SKM-1 treated with dmso at 0.1 percent for 144 hours (cell line): ENCODE measurements around the gene DEXI.
"Not testable (repeated sequence)": the region's sequence is repeated elsewhere in the genome, so short reads cannot be mapped to it uniquely, and the experiment has no call there.

Source experiments
- DNase-seq: peaks from one replicate; lab custom pipeline; 2025; ENCODE audit not compliant: unreplicated experiment; lab: John Stamatoyannopoulos, UW

Gene DEXI

GRCh38 chr16:10969615-10970014 is 27.3 kb upstream of the DEXI start:
- DNase-seq, result peak; percentile 13

GRCh38 chr16:10968498-10968897 is 26.2 kb upstream of the DEXI start:
- no peak for DNase-seq

- DNase-seq, result no peak
Measured at GRCh38 chr16:10967986-10968385, 25.7 kb upstream of the DEXI start.

- not testable (repeated sequence) for DNase-seq
Measured at GRCh38 chr16:10966559-10966958, 24.3 kb upstream of the DEXI start.

- no peak for DNase-seq
Measured at GRCh38 chr16:10966129-10966528, 23.9 kb upstream of the DEXI start.

- no peak for DNase-seq
Measured at GRCh38 chr16:10965440-10966061, 23.3 kb upstream of the DEXI start.

- DNase-seq, result no peak
Measured at GRCh38 chr16:10964891-10965326, 22.6 kb upstream of the DEXI start.

- DNase-seq, result peak; percentile 78
Measured at GRCh38 chr16:10964039-10964890, 22.0 kb upstream of the DEXI start.

GRCh38 chr16:10961231-10961630 is 19.0 kb upstream of the DEXI start:
- no peak for DNase-seq

GRCh38 chr16:10959161-10959560 is 16.9 kb upstream of the DEXI start:
- no peak for DNase-seq

- DNase-seq, result no peak
Measured at GRCh38 chr16:10957771-10958482, 15.7 kb upstream of the DEXI start.

- no peak for DNase-seq
Measured at GRCh38 chr16:10954903-10955302, 12.6 kb upstream of the DEXI start.

GRCh38 chr16:10951026-10951425 is 8.8 kb upstream of the DEXI start:
- DNase-seq, result no peak

- no peak for DNase-seq
Measured at GRCh38 chr16:10950393-10950792, 8.1 kb upstream of the DEXI start.

- peak; percentile 95 for DNase-seq
Measured at GRCh38 chr16:10949424-10949970, 7.2 kb upstream of the DEXI start.

- no peak for DNase-seq
Measured at GRCh38 chr16:10947211-10947787, 5.0 kb upstream of the DEXI start.

GRCh38 chr16:10946308-10946707 is 4.0 kb upstream of the DEXI start:
- no peak for DNase-seq

- DNase-seq, result no peak
Measured at GRCh38 chr16:10945065-10945787, 3.0 kb upstream of the DEXI start.

- peak; percentile 92 for DNase-seq
Measured at GRCh38 chr16:10944249-10945064, 2.2 kb upstream of the DEXI start, which contains the start of gene CLEC16A. Gene CLEC16A, plus strand, starts transcription at chr16:10944564. Its CDS starts 154 bp downstream, at chr16:10944718.

- no peak for DNase-seq
Measured at GRCh38 chr16:10943064-10943353, 741 bp upstream of the DEXI start.
